Astrocyte (in vitro differentiated cells and primary cell): ENCODE data around the gene LRRC28. TPM values are rescaled to one million over a fixed set of nuclear protein-coding genes. Genes with fewer than 3 reads are reported as not detected.
"Not testable (repeated sequence)": the region's sequence is repeated elsewhere in the genome, so short reads cannot be mapped to it uniquely, and the experiment has no call there.

Experiments used
- DNase-seq: peaks from one replicate; pipeline ENCODE4 v3.0.0-alpha.2; 2010; ENCODE audit warnings: low read depth
- FAIRE-seq: peaks from 2 replicates; lab custom pipeline; 2011; peaks lifted over from hg19 to GRCh38; lab: Jason Lieb, UNC
- H2AFZ ChIP-seq: 2 replicates; pipeline ENCODE4 v1.6.0; 2012; ENCODE audit warnings: low read depth, low read length, inconsistent platforms
- H3K27ac ChIP-seq: 2 replicates; pipeline ENCODE4 v1.5.1; 2011; ENCODE audit warnings: low read depth, low read length, inconsistent platforms
- H3K27me3 ChIP-seq: 2 replicates; pipeline ENCODE4 v1.6.0; 2011; ENCODE audit warnings: low read length, inconsistent platforms; ENCODE audit not compliant: insufficient read depth
- H3K36me3 ChIP-seq: 2 replicates; pipeline ENCODE4 v1.5.1; 2011; ENCODE audit warnings: low read length, inconsistent platforms; ENCODE audit not compliant: insufficient read depth
- H3K4me1 ChIP-seq: 2 replicates; pipeline ENCODE4 v1.5.1; 2011; ENCODE audit warnings: low read length, inconsistent platforms; ENCODE audit not compliant: insufficient read depth
- H3K4me2 ChIP-seq: 2 replicates; pipeline ENCODE4 v1.6.0; 2012; ENCODE audit warnings: low read length, inconsistent platforms
- H3K4me3 ChIP-seq: 2 replicates; pipeline ENCODE4 v1.5.1; 2011; ENCODE audit warnings: low read depth, mild to moderate bottlenecking, low read length, inconsistent platforms; ENCODE audit not compliant: insufficient read depth
- H3K79me2 ChIP-seq: 2 replicates; pipeline ENCODE4 v1.6.0; 2012; ENCODE audit warnings: mild to moderate bottlenecking, low read length, inconsistent platforms; ENCODE audit not compliant: insufficient read depth
- H3K9ac ChIP-seq: 2 replicates; pipeline ENCODE4 v1.6.0; 2012; ENCODE audit warnings: mild to moderate bottlenecking, low read length, inconsistent platforms
- H3K9me3 ChIP-seq: 2 replicates; pipeline ENCODE4 v1.5.1; 2012; ENCODE audit warnings: low read depth, mild to moderate bottlenecking, low read length, inconsistent platforms; ENCODE audit not compliant: insufficient read depth
- H4K20me1 ChIP-seq: 2 replicates; pipeline ENCODE4 v1.6.0; 2012; ENCODE audit warnings: low read length, inconsistent platforms; ENCODE audit not compliant: insufficient read depth
- H3K27ac Mint-ChIP-seq: one replicate; pipeline ENCODE4 v1.8.0; 2021; ENCODE audit warnings: mild to moderate bottlenecking, mixed read lengths; ENCODE audit not compliant: unreplicated experiment
- H3K27me3 Mint-ChIP-seq: one replicate; pipeline ENCODE4 v1.8.0; 2021; ENCODE audit warnings: low read depth, mixed read lengths; ENCODE audit not compliant: unreplicated experiment
- H3K36me3 Mint-ChIP-seq: one replicate; pipeline ENCODE4 v1.8.0; 2021; ENCODE audit warnings: low read depth, mixed read lengths; ENCODE audit not compliant: unreplicated experiment
- H3K4me1 Mint-ChIP-seq: one replicate; pipeline ENCODE4 v1.8.0; 2021; ENCODE audit warnings: low read depth, mixed read lengths; ENCODE audit not compliant: unreplicated experiment
- H3K4me3 Mint-ChIP-seq: one replicate; pipeline ENCODE4 v1.8.0; 2021; ENCODE audit warnings: mild to moderate bottlenecking, moderate library complexity, mixed read lengths; ENCODE audit not compliant: unreplicated experiment
- H3K9me3 Mint-ChIP-seq: one replicate; pipeline ENCODE4 v1.8.0; 2021; ENCODE audit warnings: mild to moderate bottlenecking, mixed read lengths; ENCODE audit not compliant: unreplicated experiment
- EZH2 ChIP-seq: IDR thresholded peaks from 2 replicates; pipeline ENCODE4 v1.6.1; 2012; ENCODE audit warnings: mild to moderate bottlenecking, low read length, inconsistent platforms; ENCODE audit not compliant: insufficient read depth
- total RNA-seq: library from RNA; stranded (reverse); gene quantifications from 2 replicates; pipeline ENCODE4 v1.2.1, GENCODE V29; 2021
- TF ChIP-seq, protein P1 (sequence below): IDR thresholded peaks from 2 replicates; pipeline ENCODE4 v1.5.1; 2011; ENCODE audit warnings: low read depth, mild to moderate bottlenecking, inconsistent platforms, low read length, moderate library complexity; ENCODE audit not compliant: insufficient read depth

The LRRC28 gene
- total RNA-seq, 1 donor from 2014 or later: 28.1 TPM

DNA sequence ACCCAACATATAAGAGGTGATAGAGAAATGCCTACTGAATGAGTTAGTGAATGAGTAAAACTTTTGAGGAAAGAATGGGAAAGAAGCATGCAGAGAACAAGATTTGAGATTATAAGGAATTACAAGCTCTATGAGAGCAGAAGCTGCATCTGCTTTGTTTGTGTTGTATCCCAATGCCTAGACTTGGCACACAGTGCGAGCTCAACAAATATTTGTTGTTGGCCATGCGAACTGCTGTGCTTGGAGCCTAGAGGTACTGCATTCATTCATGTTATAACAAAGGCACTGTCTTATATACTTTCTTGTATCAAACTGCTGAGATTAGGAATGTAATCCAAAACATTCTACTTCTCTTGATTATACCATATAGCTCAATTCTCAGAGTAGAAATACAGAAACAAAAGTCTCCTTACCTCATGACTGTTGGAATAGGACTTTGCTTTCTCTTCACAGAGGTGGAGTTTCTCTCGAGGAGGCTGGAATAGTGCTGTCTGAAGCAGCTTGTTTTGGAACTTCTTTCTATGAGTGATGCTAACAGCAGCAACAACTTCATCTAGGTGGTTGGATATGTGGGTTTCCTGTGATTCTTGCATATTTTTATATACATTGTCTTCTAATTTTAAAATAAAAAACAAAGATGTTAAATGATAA lies 23.0 kb upstream of the LRRC28 start:
- Histone ChIP-seq H3K9me3 (no peaks in the 10 kb centered on the region), H3K27ac (no peak overlapping the region), H2AFZ (no peak overlapping the region), H3K27me3 (no peaks in the 10 kb centered on the region), H3K9ac (no peak overlapping the region), H3K4me3 (no peak overlapping the region), H3K4me2 (no peak overlapping the region), H3K36me3 (peaks cover 15% of the 10 kb centered on the region), H4K20me1 (no peaks in the 10 kb centered on the region), H3K79me2 (peaks cover 2% of the 10 kb centered on the region), H3K4me1 (no peaks in the 10 kb centered on the region)
- H3K4me1 Mint-ChIP-seq: peaks cover 6% of the 10 kb centered on the region
- no peak overlapping the region for H3K4me3 Mint-ChIP-seq
- H3K9me3 Mint-ChIP-seq: no peaks in the 10 kb centered on the region
- H3K27me3 Mint-ChIP-seq: no peaks in the 10 kb centered on the region
- FAIRE-seq (peak; percentile 32), DNase-seq (no peak)
- H3K36me3 Mint-ChIP-seq: peaks cover 14% of the 10 kb centered on the region
- H3K27ac Mint-ChIP-seq: no peak overlapping the region
- TF ChIP-seq, protein P1, sequence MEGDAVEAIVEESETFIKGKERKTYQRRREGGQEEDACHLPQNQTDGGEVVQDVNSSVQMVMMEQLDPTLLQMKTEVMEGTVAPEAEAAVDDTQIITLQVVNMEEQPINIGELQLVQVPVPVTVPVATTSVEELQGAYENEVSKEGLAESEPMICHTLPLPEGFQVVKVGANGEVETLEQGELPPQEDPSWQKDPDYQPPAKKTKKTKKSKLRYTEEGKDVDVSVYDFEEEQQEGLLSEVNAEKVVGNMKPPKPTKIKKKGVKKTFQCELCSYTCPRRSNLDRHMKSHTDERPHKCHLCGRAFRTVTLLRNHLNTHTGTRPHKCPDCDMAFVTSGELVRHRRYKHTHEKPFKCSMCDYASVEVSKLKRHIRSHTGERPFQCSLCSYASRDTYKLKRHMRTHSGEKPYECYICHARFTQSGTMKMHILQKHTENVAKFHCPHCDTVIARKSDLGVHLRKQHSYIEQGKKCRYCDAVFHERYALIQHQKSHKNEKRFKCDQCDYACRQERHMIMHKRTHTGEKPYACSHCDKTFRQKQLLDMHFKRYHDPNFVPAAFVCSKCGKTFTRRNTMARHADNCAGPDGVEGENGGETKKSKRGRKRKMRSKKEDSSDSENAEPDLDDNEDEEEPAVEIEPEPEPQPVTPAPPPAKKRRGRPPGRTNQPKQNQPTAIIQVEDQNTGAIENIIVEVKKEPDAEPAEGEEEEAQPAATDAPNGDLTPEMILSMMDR: no peak
- TF ChIP-seq EZH2: no peak

DNA sequence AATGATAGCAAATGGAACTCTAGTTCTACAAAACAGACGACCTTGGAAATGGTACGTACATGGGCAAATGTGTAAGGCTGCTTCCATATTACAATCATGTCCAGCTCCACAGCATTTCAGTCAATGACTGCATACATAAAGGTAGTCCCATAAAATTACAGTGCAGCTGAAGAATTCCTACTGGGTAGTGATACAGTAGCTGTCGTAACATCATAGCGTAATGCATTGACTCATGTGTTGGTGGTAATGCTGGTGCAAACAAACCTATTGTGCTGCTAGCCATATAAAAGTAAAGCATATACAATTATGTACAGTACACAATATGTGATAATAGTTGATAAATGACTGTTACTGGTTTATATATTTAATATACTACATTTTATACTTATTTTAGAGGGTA lies 20.4 kb upstream of the LRRC28 start:
- no peaks in the 10 kb centered on the region for H4K20me1 ChIP-seq
- no peaks in the 10 kb centered on the region for H3K4me1 ChIP-seq
- H3K4me2 ChIP-seq: no peak overlapping the region
- H3K36me3 ChIP-seq: peaks cover 10% of the 10 kb centered on the region
- no peaks in the 10 kb centered on the region for H3K27me3 ChIP-seq
- TF ChIP-seq EZH2: no peak
- TF ChIP-seq, protein P1: no peak
- no peak overlapping the region for H3K9ac ChIP-seq
- H3K27me3 Mint-ChIP-seq: no peaks in the 10 kb centered on the region
- H3K27ac ChIP-seq: no peak overlapping the region
- no peak overlapping the region for H3K27ac Mint-ChIP-seq
- H3K9me3 ChIP-seq: no peaks in the 10 kb centered on the region
- peaks cover 11% of the 10 kb centered on the region for H3K36me3 Mint-ChIP-seq
- H3K9me3 Mint-ChIP-seq: no peaks in the 10 kb centered on the region
- DNase-seq (no peak), FAIRE-seq (no peak)
- no peak overlapping the region for H2AFZ ChIP-seq
- no peak overlapping the region for H3K4me3 ChIP-seq
- peaks cover 2% of the 10 kb centered on the region for H3K79me2 ChIP-seq
- H3K4me3 Mint-ChIP-seq: no peak overlapping the region
- H3K4me1 Mint-ChIP-seq: no peaks in the 10 kb centered on the region

DNA sequence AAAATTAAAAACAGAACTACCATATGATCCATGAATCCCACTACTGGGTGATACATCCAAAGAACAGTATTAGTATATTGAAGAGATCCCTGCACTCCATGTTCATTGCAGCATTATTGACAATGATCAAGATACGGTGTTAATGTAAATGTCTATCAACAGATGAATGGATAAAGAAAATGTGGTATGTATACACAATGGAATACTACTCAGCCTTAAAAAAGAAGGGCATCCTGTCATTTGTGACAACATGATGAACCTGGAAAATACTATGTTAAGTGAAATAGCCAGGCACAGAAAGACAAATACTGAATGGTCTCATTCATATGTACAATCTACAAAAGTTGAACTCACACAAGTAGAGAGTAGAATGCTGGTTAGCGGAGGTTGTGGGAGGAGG lies 18.5 kb upstream of the LRRC28 start:
- TF ChIP-seq, protein P1: no peak
- no peak for TF ChIP-seq EZH2
- H4K20me1 ChIP-seq: no peaks in the 10 kb centered on the region
- H3K4me3 ChIP-seq: no peak overlapping the region
- no peaks in the 10 kb centered on the region for H3K9me3 ChIP-seq
- H3K27me3 Mint-ChIP-seq: no peaks in the 10 kb centered on the region
- H3K9ac ChIP-seq: no peak overlapping the region
- H3K79me2 ChIP-seq: peaks cover 7% of the 10 kb centered on the region
- H3K4me2 ChIP-seq: no peak overlapping the region
- H3K27ac Mint-ChIP-seq: no peak overlapping the region
- H3K36me3 Mint-ChIP-seq: peaks cover 11% of the 10 kb centered on the region
- peaks cover 12% of the 10 kb centered on the region for H3K36me3 ChIP-seq
- H3K27me3 ChIP-seq: no peaks in the 10 kb centered on the region
- no peak for FAIRE-seq
- H3K4me1 ChIP-seq: no peaks in the 10 kb centered on the region
- no peak overlapping the region for H3K4me3 Mint-ChIP-seq
- no peak for DNase-seq
- H3K27ac ChIP-seq: no peak overlapping the region
- no peak overlapping the region for H2AFZ ChIP-seq
- H3K9me3 Mint-ChIP-seq: peaks cover 2% of the 10 kb centered on the region
- H3K4me1 Mint-ChIP-seq: no peaks in the 10 kb centered on the region

DNA sequence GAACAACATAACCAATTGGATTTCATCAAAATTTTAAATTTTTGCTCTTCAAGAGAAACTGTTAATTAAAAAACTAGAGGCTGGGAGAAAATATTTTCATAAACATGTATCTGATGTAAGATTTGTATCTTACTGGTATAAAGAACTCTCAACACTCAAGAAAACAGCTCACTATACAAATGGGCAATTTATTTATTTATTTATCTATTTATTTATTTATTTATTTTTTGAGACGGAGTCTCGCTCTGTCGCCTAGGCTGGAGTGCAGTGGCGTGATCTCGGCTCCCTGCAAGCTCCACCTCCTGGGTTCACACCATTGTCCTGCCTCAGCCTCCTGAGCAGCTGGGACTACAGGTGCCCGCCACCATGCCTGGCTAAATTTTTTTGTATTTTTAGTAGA lies 17.1 kb upstream of the LRRC28 start:
- not testable (repeated sequence) for H3K4me1 ChIP-seq, H3K36me3 ChIP-seq, H3K27ac Mint-ChIP-seq, H3K36me3 Mint-ChIP-seq, H3K4me2 ChIP-seq, FAIRE-seq, DNase-seq, H3K27me3 ChIP-seq, H3K79me2 ChIP-seq, H3K4me3 ChIP-seq, H3K4me3 Mint-ChIP-seq, H3K9me3 Mint-ChIP-seq, H2AFZ ChIP-seq, H3K27ac ChIP-seq, H3K9ac ChIP-seq, H3K9me3 ChIP-seq, H3K27me3 Mint-ChIP-seq, H3K4me1 Mint-ChIP-seq, H4K20me1 ChIP-seq
